WTC11 (cell line): ENCODE results near the gene RANBP10. TPM values are rescaled to one million over a fixed set of nuclear protein-coding genes. Genes with fewer than 3 reads are reported as not detected.

Experiments used
- ATAC-seq: fragments of 200-7000 bp; cut with Tn5 transposase; 2 replicates; pipeline ENCODE4 v1.10.0; 2021; ENCODE audit warnings: mild to moderate bottlenecking, moderate library complexity
- CTCF ChIA-PET: fragments of 300-600 bp; sonication (Branson Sonifier 250); formaldehyde crosslinking; loops from one replicate; lab custom pipeline; 2021; ENCODE audit warnings: antibody characterized with exemption; lab: Charles Lee
- POLR2A ChIA-PET: fragments of 350-600 bp; sonication (Branson Sonifier 250); formaldehyde crosslinking; loops from one replicate; lab custom pipeline; 2021; ENCODE audit warnings: antibody characterized with exemption; lab: Charles Lee
- DNase-seq: peaks from one replicate; pipeline ENCODE4 v3.0.0; 2021; ENCODE audit warnings: low spot score
- H3K27ac Mint-ChIP-seq: 2 replicates; pipeline ENCODE4 v1.8.0; 2021; ENCODE audit warnings: mixed read lengths
- H3K27me3 Mint-ChIP-seq: 2 replicates; pipeline ENCODE4 v1.8.0; 2021; ENCODE audit warnings: low read depth, mild to moderate bottlenecking, moderate library complexity, mixed read lengths
- H3K36me3 Mint-ChIP-seq: 2 replicates; pipeline ENCODE4 v1.8.0; 2021; ENCODE audit warnings: mixed read lengths
- H3K4me1 Mint-ChIP-seq: 2 replicates; pipeline ENCODE4 v1.8.0; 2022; ENCODE audit warnings: mixed read lengths
- H3K4me3 Mint-ChIP-seq: 2 replicates; pipeline ENCODE4 v1.8.0; 2021; ENCODE audit warnings: mild to moderate bottlenecking, moderate library complexity, mixed read lengths
- H3K9me3 Mint-ChIP-seq: 2 replicates; pipeline ENCODE4 v1.8.0; 2021; ENCODE audit warnings: mixed read lengths
- AFF4 ChIP-seq: sonication (generic); formaldehyde crosslinking; IDR thresholded peaks from 2 replicates; pipeline ENCODE4 v1.8.1; 2023; ENCODE audit warnings: mild to moderate bottlenecking, missing genetic modification reagents, borderline replicate concordance
- ATF1 ChIP-seq: sonication (generic); formaldehyde crosslinking; IDR thresholded peaks from 2 replicates; pipeline ENCODE4 v1.8.1; 2023; ENCODE audit warnings: mild to moderate bottlenecking, moderate library complexity, missing genetic modification reagents
- ATF3 ChIP-seq: sonication (generic); formaldehyde crosslinking; conservative IDR thresholded peaks from 2 replicates; pipeline ENCODE4 v1.8.1; 2022; ENCODE audit warnings: mild to moderate bottlenecking, missing genetic modification reagents
- E2F5 ChIP-seq: sonication (generic); formaldehyde crosslinking; IDR thresholded peaks from 2 replicates; pipeline ENCODE4 v1.8.1; 2022; ENCODE audit warnings: mild to moderate bottlenecking, moderate library complexity, missing genetic modification reagents
- ELF4 ChIP-seq: sonication (generic); formaldehyde crosslinking; IDR thresholded peaks from 2 replicates; pipeline ENCODE4 v1.8.1; 2022; ENCODE audit warnings: low read depth, mild to moderate bottlenecking, moderate library complexity, missing genetic modification reagents
- EMX1 ChIP-seq: fragments of 250-450 bp; sonication (Bioruptor Pico); IDR thresholded peaks from 2 replicates; pipeline ENCODE4 v1.8.0; 2021; ENCODE audit warnings: mild to moderate bottlenecking
- ERG ChIP-seq: fragments of 250-450 bp; sonication (Bioruptor Pico); IDR thresholded peaks from 2 replicates; pipeline ENCODE4 v1.8.0; 2021; ENCODE audit warnings: mild to moderate bottlenecking
- FOXJ3 ChIP-seq: sonication (generic); formaldehyde crosslinking; IDR thresholded peaks from 2 replicates; pipeline ENCODE4 v1.9.0; 2021; ENCODE audit warnings: missing genetic modification reagents, mild to moderate bottlenecking, borderline replicate concordance
- FOXK1 ChIP-seq: sonication (generic); formaldehyde crosslinking; IDR thresholded peaks from 2 replicates; pipeline ENCODE4 v1.8.0; 2022; ENCODE audit warnings: mild to moderate bottlenecking, moderate library complexity, missing genetic modification reagents
- HMGXB4 ChIP-seq: sonication (generic); formaldehyde crosslinking; IDR thresholded peaks from 2 replicates; pipeline ENCODE4 v1.8.1; 2023; ENCODE audit warnings: mild to moderate bottlenecking, moderate library complexity, missing genetic modification reagents
- JUN ChIP-seq: sonication (generic); formaldehyde crosslinking; IDR thresholded peaks from 2 replicates; pipeline ENCODE4 v1.8.0; 2023; ENCODE audit warnings: mild to moderate bottlenecking, missing genetic modification reagents
- MYBL2 ChIP-seq: sonication (generic); formaldehyde crosslinking; IDR thresholded peaks from 2 replicates; pipeline ENCODE4 v1.8.1; 2023; ENCODE audit warnings: mild to moderate bottlenecking, moderate library complexity, missing genetic modification reagents
- NFATC4 ChIP-seq: fragments of 250-450 bp; sonication (Bioruptor Pico); IDR thresholded peaks from 2 replicates; pipeline ENCODE4 v1.9.0; 2021; ENCODE audit warnings: mild to moderate bottlenecking
- NFYB ChIP-seq: sonication (generic); formaldehyde crosslinking; conservative IDR thresholded peaks from 2 replicates; pipeline ENCODE4 v1.8.0; 2022; ENCODE audit warnings: low read depth, missing genetic modification reagents
- SOX15 ChIP-seq: fragments of 250-450 bp; sonication (Bioruptor Pico); IDR thresholded peaks from 2 replicates; pipeline ENCODE4 v1.9.0; 2021; ENCODE audit warnings: mild to moderate bottlenecking
- ZBTB43 ChIP-seq: sonication (generic); formaldehyde crosslinking; IDR thresholded peaks from 2 replicates; pipeline ENCODE4 v1.8.1; 2023; ENCODE audit warnings: mild to moderate bottlenecking, missing genetic modification reagents
- ZNF232 ChIP-seq: sonication (generic); formaldehyde crosslinking; IDR thresholded peaks from 2 replicates; pipeline ENCODE4 v1.8.0; 2022; ENCODE audit warnings: mild to moderate bottlenecking, missing genetic modification reagents
- ZNF281 ChIP-seq: sonication (generic); formaldehyde crosslinking; IDR thresholded peaks from 2 replicates; pipeline ENCODE4 v1.8.0; 2023; ENCODE audit warnings: mild to moderate bottlenecking, missing genetic modification reagents
- ZNF423 ChIP-seq: fragments of 250-450 bp; sonication (Bioruptor Pico); IDR thresholded peaks from 2 replicates; pipeline ENCODE4 v2.1.2; 2022; ENCODE audit warnings: mild to moderate bottlenecking, moderate library complexity
- total RNA-seq: library from RNA; stranded (reverse); gene quantifications from 3 replicates; pipeline ENCODE4 v1.2.3, GENCODE V29; 2021

The RANBP10 gene
- total RNA-seq, 1 experiment from 2014 or later: 14.0 TPM

- no peak for TF ChIP-seq JUN (CRISPR knock-in tag)
- TF ChIP-seq EMX1: no peak
- TF ChIP-seq ELF4 (CRISPR knock-in tag): no peak
- TF ChIP-seq, all 79 proteins: peak for 0
Observed at GRCh38 chr16:67783353-67783725, 23.0 kb downstream of the RANBP10 start (continued).

- TF ChIP-seq FOXK1 (CRISPR knock-in tag) (no peak), ATF3 (CRISPR knock-in tag) (no peak), ZNF281 (no peak), FOXJ3 (CRISPR knock-in tag) (no peak), ERG (CRISPR knock-in tag) (no peak), NFYB (CRISPR knock-in tag) (no peak), ZNF423 (CRISPR knock-in tag) (no peak), E2F5 (no peak), AFF4 (no peak), NFATC4 (CRISPR knock-in tag) (no peak), HMGXB4 (CRISPR knock-in tag) (no peak), SOX15 (CRISPR knock-in tag) (no peak), MYBL2 (CRISPR knock-in tag) (no peak), EMX1 (no peak), ZBTB43 (CRISPR knock-in tag) (no peak), ATF1 (no peak), ZNF232 (CRISPR knock-in tag) (no peak)
- no peak overlapping the region for H3K4me3 Mint-ChIP-seq
- ChIA-PET POLR2A (interaction anchor here (1.0 kb wide), 1 partner anchor 11 kb away, joined by 4 read pairs; no protein-coding TSS in a partner anchor), CTCF (interaction anchor here (1.5 kb wide), 1 partner anchor 120 kb away, joined by 3 read pairs; no protein-coding TSS in a partner anchor)
- H3K9me3 Mint-ChIP-seq: no peaks in the 10 kb centered on the region
- H3K36me3 Mint-ChIP-seq: no peaks in the 10 kb centered on the region
- ATAC-seq (no peak), DNase-seq (no peak)
- H3K4me1 Mint-ChIP-seq: peaks cover 6% of the 10 kb centered on the region
- H3K27me3 Mint-ChIP-seq: no peaks in the 10 kb centered on the region
- H3K27ac Mint-ChIP-seq: no peak overlapping the region
Observed at GRCh38 chr16:67782567-67783352, 23.6 kb downstream of the RANBP10 start.
